Right ventricle myocardium inferior (tissue), 1 donor: ENCODE measurements around the gene UBE3D. TPM values are rescaled to one million over a fixed set of nuclear protein-coding genes. Genes with fewer than 3 reads are reported as not detected.
"Not testable (repeated sequence)": the region's sequence is repeated elsewhere in the genome, so short reads cannot be mapped to it uniquely, and the experiment has no call there.

ENCODE experiments used
- ATAC-seq: fragments of 200-7000 bp; cut with Tn5 transposase; one replicate; pipeline ENCODE4 v1.9.1; 2020; ENCODE audit warnings: mild to moderate bottlenecking, moderate library complexity
- DNase-seq: peaks from one replicate; pipeline ENCODE4 v3.0.0; 2021; ENCODE audit errors: missing footprints
- intact Hi-C: fragments of 100-400 bp; cut with DNase I; formaldehyde crosslinking; loops from one replicate; pipeline ENCODE4 v1.11.0; 2022
- total RNA-seq: library from RNA; stranded (reverse); fragmentation: NEBNext Ultra II Directional; extraction: Animal tissue kit (Norgen Biotek cat#: 25700); gene quantifications from one replicate; pipeline ENCODE4 v1.2.1, GENCODE V29; 2021
- donor health status: DM: no; HTN: yes; CAD: no; lungs with severe emphysema.

The UBE3D gene
- total RNA-seq, 1 donor from 2014 or later = 2.3 TPM

DNA sequence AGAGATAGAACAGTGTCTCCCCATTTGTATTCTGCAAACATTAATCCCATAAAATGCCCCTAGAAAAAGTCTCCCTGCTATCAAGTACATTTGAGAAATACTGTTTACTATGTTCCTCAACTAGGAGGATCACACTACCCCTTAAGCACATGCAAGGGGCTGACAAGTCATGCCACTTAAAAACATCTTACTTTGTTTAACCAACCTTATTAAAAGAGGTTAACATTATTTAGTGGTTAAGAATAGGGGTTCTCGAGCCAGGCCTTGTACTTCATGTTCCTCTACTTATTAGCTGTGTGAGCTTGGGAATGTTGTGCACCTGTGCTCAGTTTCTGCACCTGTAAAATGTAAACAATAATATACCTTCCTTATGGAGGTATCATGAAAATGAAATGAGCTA lies 113.7 kb downstream of the UBE3D start:
- no peak for DNase-seq
- intact Hi-C loops = no loop called here
- no peak for ATAC-seq

DNA sequence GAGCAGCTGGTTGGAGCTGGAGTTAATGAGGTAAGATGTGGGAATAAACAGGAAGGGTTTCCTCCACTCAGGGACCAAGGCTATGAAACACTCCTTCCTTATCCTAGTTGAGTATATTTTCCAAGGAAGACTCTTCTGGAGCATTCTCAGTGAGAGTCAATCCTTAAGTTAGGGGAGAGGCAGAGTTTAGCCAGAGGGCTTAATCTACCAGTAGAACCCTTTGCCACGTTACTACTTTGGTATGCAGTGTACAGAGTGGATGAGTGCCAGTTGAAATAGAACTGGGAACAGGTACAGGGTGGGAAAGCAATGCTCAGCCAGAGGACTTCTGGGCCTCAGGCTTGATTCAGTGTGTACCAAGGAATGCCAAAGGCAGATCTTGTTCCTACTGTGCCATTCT lies 114.3 kb downstream of the UBE3D start:
- intact Hi-C loops = no loop called here
- no peak for DNase-seq
- ATAC-seq = no peak

DNA sequence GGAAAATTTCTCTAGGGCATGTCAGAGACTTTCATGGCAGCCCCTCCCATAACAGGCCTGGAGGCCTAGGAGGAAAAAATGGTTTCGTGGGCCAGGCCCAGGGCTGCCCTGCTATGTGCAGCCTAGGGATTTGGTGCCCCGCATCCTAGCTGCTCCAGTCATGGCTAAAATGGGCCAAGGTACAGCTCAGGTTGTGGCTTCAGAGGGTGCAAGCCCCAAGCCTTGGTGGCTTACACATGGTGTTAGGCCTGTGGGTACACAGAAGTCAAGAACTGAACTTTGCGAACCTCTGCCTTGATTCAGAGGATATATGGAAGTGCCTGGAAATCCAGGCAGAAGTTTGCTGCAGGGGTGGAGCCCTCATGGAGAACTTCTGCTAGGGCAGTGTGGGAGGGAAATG lies 134.7 kb downstream of the UBE3D start:
- DNase-seq, ATAC-seq, intact Hi-C loops: not testable (repeated sequence)

DNA sequence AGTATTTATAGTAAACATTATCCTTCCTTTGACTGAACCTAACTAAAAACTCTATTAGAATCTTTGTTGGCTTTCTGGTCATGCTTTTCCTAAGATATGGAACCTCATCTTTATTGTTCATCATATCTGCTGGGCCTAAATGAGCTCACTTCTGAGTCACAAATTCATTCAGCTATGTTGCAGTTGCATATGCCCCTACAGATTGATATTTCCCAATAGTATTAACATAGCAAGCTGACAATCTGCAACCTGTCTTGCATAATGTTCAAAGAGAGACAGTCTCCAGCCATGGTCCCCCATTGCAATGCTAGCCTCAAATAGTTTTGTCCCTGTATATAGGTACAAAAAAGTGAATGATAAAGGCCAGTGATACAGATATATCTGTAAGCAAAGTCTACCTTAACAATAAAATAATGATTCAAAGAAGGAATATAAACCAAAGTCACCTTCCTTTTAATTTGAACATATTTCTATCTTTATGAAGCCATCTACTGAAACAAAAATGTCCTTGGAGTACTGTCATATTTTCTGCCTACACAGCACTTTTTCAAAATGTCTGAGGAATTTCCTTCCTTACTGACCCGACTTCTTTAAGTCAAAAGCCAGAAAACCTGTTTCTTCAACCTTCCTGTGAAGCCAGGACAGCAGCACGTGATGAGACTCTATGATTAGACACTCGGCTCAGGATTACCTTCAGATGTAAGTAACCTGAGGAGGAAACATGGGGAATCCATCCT lies 140.7 kb downstream of the UBE3D start:
- intact Hi-C loops = no loop called here
- ATAC-seq = no peak
- DNase-seq = no peak

DNA sequence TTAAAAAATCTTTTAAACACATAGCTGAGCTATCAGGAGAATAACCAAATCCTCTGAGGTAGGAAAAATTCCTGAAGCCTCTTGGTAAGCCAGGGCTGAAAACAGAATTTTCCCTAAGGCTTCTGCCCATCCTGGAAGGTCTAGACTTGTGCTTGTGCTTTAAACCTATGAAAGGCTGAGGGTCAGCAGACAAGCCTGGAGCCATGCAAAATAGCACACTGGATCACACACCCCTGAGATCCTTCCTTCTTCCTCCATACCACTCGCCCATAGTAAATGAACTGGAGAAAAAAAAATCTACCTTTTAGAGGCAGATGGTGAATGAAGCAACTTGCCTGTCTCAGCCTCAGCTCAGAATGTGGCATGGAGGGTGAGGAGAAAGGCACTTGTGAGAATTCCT lies 144.4 kb downstream of the UBE3D start:
- no peak for DNase-seq
- ATAC-seq = no peak
- intact Hi-C loops = no loop called here

DNA sequence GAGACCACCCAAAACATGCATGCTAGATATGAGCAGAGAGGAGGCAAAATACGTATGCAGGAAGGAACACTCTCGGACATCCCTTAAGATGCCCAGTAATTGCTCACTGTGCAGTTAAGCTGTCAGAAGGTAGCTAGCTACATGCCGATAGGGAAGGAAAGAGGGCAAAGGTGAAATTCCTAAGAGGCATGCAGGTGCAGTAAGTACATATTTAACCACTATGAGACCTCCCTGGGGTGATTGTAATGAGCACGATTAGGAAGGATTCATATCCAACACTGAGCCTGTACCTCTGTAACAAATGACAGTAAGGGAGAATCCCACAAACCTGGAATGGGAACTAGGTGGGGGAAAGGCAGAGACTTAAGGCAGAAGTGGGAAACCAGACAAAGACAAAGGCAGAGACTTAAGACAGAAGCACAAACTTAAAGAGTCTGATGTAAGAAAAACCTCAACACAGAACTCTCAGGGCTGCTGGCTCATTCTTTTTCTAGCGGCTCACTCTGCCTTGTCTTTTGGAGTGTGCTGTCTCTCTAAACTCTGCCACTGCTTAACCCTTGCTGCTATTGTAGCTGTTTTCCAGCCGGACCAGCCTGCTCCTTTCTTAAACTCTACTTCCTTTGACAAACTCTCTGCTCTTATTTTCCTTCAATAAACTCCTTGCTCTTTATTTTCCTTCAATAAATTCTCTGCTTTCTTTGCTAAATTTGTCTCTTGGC lies 148.1 kb downstream of the UBE3D start:
- intact Hi-C loops = no loop called here
- ATAC-seq (no peak), DNase-seq (no peak)

DNA sequence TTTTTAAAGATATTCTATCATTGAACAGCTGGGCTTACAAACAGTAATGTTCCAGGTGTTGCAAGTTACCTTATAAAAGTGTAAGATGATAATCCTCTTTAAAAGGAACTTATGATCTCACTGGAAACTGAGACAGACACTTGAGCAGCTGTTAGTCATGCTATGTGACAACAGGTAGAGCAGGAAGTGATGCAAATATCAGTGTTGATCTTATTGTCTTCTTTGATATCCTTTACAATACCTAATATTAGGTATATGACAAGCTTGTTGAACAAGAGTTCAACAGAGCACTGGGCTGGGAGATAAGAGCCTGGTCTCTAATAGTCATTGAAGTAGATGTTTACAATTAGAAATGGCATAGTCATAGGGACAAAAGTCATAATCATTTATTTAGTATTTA lies 150.0 kb downstream of the UBE3D start:
- no peak for ATAC-seq
- no peak for DNase-seq
- intact Hi-C loops = no loop called here

DNA sequence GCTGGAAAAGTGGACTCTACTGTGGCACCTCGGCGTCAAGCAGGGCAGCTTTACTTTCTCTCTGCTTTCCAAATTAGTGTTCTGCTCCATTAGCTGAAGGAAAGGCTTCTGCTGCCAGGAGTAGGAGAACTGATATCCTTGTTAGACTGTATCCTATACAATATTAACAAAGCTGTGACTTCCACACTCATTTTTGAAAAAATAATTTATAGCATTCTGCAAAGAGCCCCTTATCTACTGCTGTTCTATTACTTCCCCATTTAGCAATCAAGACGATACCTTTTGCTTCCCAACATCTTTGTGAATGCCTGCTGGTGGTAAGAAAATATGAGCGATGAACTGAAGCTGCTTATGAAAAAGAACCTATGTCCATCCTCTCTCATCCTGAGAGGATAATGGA lies 151.1 kb downstream of the UBE3D start:
- intact Hi-C loops = no loop called here
- ATAC-seq (no peak), DNase-seq (no peak)

DNA sequence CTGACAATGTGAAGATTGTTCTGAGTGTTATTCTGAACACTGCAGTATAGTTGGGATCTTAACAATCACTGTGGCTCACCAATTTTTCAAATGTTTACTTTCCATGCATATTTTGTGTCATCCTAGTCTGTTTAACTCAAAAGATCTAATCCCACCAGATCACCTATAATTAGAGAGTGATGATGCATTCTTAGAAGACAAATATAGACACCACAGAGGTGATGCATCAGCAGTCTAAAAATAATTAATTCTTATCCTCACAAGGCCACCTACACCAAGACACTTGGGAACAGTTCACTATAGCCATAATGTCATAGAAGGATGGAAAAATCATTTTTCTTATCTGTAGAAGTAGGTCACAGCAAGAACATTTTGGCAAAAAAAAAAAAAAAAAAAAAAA lies 154.8 kb downstream of the UBE3D start:
- DNase-seq (no peak), ATAC-seq (no peak)
- intact Hi-C loops = no loop called here

DNA sequence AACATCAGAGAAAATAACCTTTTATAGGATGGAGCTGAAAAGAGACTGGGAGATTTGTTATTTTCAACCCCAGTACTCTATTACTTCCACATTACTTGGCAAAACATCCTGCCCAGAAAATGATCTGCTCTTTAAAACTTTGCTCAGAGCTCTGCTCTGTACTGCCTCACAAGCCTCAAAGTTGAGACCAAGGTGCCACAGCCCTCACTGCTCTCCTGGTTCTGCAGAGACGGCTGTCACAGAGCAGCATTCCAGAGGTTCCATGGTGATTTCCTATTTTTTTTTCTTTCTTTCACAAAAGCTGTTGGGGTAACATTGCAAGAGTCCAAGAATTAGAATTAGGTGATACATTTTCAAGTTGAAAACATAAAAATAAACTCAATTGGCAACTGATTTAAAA lies 155.2 kb downstream of the UBE3D start:
- no peak for ATAC-seq
- intact Hi-C loops = no loop called here
- DNase-seq = no peak

DNA sequence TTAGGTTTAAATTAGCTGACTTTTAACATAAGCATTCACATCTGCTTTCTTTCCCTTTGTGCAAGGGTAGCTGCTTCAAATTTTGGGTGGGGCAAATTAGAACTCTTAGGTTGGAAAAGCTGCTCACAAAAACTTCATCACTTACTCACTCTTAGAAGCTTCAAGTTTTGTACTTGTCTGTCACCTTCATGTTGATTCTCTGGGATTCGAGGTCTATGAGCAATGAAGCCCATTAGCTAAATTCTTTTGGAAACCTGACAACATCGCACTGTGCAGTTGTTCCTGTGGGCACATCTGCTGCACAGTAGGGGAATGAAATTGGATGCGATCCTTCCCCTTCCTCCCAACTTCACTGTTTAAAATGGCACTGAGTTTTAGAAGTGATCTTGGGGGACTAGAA lies 156.1 kb downstream of the UBE3D start:
- ATAC-seq (no peak), DNase-seq (no peak)
- intact Hi-C loops = no loop called here

DNA sequence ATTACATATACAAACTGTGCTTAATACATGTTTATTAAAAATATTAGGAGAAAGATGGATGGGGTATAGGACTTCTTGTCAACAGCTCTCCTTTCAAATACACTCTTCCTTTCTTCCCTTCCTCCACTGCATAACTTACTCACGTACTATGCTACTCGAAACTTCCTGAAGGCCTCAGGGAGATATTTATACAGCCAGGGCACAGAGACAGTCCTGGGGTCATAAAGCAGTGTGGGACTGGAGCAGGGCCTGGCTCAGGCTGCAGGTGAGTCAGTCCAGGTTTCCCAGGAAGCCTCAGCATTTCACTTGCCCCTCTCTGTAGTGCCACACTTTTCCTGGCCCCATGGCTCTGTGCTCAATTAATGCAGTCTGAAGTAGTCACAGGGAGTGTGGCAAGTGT lies 157.0 kb downstream of the UBE3D start:
- no peak for ATAC-seq
- no peak for DNase-seq
- intact Hi-C loops = no loop called here

DNA sequence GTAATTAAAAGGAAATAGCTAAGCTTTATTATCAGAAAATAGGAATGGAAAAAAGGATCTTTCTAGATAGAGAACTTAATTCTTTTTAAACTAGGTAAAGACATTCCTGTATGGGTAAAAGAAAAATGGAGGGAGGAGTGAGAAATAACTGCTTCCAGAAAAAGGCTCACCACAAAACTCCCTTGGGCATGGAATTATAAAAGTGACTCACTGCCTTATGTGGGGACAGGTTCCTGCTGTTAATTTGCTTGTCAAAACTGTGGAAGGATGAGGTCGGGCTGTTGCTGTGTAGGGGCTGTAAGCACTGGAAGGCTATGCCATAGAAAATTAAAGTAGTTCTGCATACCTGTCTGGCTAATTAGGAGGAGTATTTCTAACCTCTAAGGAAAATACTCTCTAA lies 158.7 kb downstream of the UBE3D start:
- intact Hi-C loops = no loop called here
- DNase-seq (no peak), ATAC-seq (no peak)

DNA sequence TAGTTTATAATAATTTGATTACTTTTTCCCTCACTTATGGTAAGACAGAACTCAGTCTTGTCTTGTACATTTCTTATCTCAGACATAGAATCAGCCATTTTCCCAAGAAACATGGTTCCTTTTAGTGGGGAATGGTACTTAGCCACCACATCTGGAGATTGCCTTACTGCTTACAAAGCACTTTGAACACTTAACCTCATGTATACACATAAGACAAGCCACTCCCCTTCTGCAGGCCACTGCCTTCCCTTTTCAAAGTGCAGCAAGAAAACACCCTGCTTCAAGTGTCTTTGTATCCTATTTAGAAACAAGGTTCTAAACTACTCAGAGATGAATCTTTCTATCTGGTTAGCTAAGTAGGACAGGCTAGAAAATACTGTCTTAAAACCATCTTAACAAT lies 159.2 kb downstream of the UBE3D start:
- intact Hi-C loops = no loop called here
- ATAC-seq = no peak

DNA sequence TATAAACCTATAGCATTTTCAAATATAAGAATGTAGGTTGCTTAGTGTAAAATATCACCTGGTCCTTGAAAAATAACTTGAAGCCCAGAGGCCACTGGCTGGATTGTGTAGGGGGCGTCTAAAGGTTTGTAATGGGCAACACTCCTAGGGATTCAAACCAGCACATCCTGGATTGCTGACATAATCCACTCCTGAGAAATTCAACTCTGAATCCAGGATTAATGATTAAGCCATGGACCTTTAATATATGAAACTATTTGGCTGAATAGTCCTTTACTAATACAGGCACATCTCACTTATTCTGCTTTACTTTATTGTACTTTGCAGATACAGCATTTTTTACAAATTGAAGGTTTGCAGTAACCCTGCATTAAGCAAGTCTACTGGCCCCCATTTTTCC lies 160.8 kb downstream of the UBE3D start:
- intact Hi-C loops = no loop called here
- no peak for DNase-seq

More for the DNA sequence above, 159.2 kb downstream of the UBE3D start:
- DNase-seq = no peak

DNA sequence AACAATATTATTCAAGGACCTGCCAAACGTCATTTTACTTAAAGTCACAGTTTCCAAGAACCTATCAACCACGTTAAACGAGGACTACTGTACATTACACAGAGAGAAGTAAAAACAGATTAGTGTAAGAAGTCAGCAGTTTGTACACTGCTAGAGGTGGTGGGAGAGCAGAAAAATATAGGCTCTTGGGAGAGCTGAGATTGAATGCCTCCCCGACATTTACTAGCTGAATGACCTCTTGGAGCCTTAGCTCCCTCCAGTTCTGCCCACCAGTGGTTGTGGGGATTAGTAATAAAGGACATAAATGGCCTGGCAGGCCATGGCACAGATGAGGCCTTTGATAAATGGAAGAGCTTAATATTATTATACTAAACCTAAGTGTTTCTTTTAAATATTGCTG lies 161.4 kb downstream of the UBE3D start:
- ATAC-seq = no peak
- no peak for DNase-seq
- intact Hi-C loops = no loop called here

More for the DNA sequence above, 160.8 kb downstream of the UBE3D start:
- ATAC-seq = no peak

DNA sequence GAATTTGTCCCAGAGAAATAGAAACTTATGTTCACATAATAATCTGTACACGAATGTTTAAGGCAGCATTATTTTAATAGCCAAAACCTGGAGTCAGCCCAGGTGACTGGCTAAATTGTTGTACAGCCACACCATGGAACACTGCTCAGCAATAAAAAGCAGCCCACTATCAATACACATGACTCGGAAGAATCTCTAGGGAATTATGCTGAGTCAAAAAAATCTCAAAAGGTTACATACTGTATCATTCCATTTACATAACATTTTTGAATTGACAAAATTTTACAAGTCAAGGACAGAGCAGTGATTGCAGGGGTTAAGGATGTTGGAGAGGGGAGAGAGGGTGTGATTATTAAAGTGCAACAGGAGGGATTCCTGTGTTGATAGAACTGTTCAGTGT lies 163.4 kb downstream of the UBE3D start:
- intact Hi-C loops = no loop called here
- DNase-seq = no peak
- no peak for ATAC-seq

DNA sequence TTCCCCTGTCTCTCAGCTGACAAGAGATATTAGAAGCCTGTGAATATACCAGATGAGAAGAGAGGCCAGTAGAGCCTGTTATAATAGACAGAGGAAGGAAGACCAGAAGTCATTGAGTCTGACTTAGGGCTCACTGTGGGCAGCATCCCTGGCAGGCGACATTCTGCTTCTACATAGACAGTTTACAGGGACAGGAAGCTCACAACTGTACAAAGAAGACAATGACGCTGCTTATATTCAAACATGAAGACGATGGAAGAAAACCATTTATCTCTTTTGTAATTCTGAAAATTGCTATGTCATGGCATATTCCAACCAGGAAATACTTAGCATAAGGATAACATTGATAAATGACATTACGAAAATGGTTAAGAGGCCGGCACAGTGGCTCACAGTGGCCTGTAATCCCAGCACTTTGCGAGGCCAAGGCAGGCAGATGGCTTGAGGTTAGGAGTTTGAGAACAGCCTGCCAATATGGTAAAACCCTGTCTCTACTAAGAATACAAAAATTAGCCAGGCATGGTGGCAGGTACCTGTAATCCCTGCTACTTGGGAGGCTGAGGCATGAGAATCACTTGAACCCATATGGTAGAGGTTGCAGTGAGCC lies 170.9 kb downstream of the UBE3D start:
- no peak for ATAC-seq
- DNase-seq = no peak
- intact Hi-C loops = no loop called here

DNA sequence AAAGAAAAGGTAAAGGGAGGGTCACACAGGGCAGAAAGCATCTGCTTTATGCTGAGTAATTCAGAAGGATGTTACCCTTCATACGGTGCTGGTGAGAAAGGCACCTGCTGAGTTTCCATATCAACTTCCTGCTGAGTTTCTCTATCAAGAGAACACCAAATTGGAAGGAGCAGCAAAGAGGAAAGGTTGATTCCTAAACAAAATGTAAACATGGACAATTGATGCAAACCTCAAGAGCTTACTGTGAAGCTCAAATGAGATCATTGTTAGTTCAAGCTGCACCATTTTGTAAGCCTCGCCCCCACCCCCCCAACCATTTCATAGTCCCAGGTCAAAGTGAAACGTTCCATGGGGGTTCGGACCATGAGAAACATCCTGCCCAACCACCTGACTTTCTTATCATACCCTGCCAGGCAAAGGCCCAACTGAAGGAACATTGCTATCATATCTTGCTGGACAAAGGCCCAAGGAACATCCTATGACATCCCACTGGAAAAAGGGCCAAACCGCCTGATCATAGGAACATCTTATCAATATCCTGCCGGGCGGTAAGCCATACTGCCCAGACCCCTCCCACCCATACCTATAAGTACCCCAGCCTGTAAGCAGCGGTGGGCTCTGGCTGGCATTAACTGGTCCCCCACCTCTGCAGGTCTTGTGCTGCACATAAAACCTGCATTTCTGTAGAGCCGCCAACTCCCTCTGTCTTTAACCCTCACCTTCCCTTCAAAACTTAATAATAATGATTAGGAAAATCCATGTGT lies 171.6 kb downstream of the UBE3D start:
- intact Hi-C loops = no loop called here
- ATAC-seq = no peak
- DNase-seq = no peak
